IMR-90 (cell line): ENCODE results near the gene DYRK1A. TPM values are rescaled to one million over a fixed set of nuclear protein-coding genes. Genes with fewer than 3 reads are reported as not detected.

Experiments used
- ATAC-seq: fragments of 200-7000 bp; cut with Tn5 transposase; 2 replicates; pipeline ENCODE4 v1.9.1; 2020; ENCODE audit warnings: low read depth, mild to moderate bottlenecking, moderate library complexity
- BruUV-seq: library from RNA; stranded (reverse); fragments of 400-500 nt; replicated peaks from 2 replicates; lab custom pipeline; 2021; lab: Mats Ljungman, UMichigan
- CTCF ChIA-PET: fragments of 300-600 bp; formaldehyde crosslinking; extraction: SDS; loops from one replicate; lab custom pipeline; 2021; ENCODE audit warnings: antibody characterized with exemption; lab: Yijun Ruan, JAX
- POLR2A ChIA-PET: fragments of 300-600 bp; sonication (Branson Sonifier 250); formaldehyde crosslinking; loops from one replicate; lab custom pipeline; 2022; ENCODE audit warnings: antibody characterized with exemption; ENCODE audit not compliant: unreplicated experiment; lab: Charles Lee
- DNase-seq: peaks from one replicate; pipeline ENCODE4 v3.0.0; 2013
- H2AFZ ChIP-seq: replicated peaks from 2 replicates; pipeline ENCODE3; 2013; ENCODE audit warnings: low read length, mild to moderate bottlenecking; ENCODE audit not compliant: poor library complexity
- H2AK5ac ChIP-seq: 2 replicates; pipeline ENCODE4 v1.6.1; 2013; ENCODE audit warnings: low read depth, low read length, inconsistent platforms
- H2AK9ac ChIP-seq: replicated peaks from 2 replicates; pipeline ENCODE3; 2013; ENCODE audit warnings: mild to moderate bottlenecking, low read depth, low read length, moderate library complexity; ENCODE audit not compliant: poor library complexity
- H2BK120ac ChIP-seq: 2 replicates; pipeline ENCODE4 v1.6.1; 2013; ENCODE audit warnings: low read depth, low read length, inconsistent platforms
- H2BK15ac ChIP-seq: 3 replicates; pipeline ENCODE4 v1.6.1; 2013; ENCODE audit warnings: low read depth, low read length, inconsistent platforms
- H2BK20ac ChIP-seq: 2 replicates; pipeline ENCODE4 v1.6.1; 2013; ENCODE audit warnings: low read depth, mild to moderate bottlenecking, inconsistent platforms, low read length, moderate library complexity
- H2BK5ac ChIP-seq: 2 replicates; pipeline ENCODE4 v1.6.1; 2013; ENCODE audit warnings: mild to moderate bottlenecking, low read depth, low read length, inconsistent platforms; ENCODE audit not compliant: poor library complexity, severe bottlenecking
- H3K14ac ChIP-seq: replicated peaks from 2 replicates; pipeline ENCODE4 v1.6.1; 2013; ENCODE audit warnings: low read depth, low read length, inconsistent platforms
- H3K18ac ChIP-seq: 2 replicates; pipeline ENCODE4 v1.6.1; 2013; ENCODE audit warnings: low read depth, low read length, control low read depth
- H3K23ac ChIP-seq: 2 replicates; pipeline ENCODE4 v1.6.1; 2013; ENCODE audit warnings: low read depth, low read length, inconsistent platforms
- H3K27ac ChIP-seq: 2 replicates; pipeline ENCODE4 v1.5.1; 2013; ENCODE audit warnings: mild to moderate bottlenecking, control low read depth, low read length; ENCODE audit not compliant: insufficient read depth
- H3K27me3 ChIP-seq: 2 replicates; pipeline ENCODE4 v1.6.1; 2013; ENCODE audit warnings: low read length; ENCODE audit not compliant: control insufficient read depth, insufficient read depth
- H3K36me3 ChIP-seq: 2 replicates; pipeline ENCODE4 v1.6.1; 2013; ENCODE audit warnings: low read length, mixed read lengths; ENCODE audit not compliant: control insufficient read depth, insufficient read depth
- H3K4ac ChIP-seq: 2 replicates; pipeline ENCODE4 v1.6.1; 2013; ENCODE audit warnings: low read depth, low read length, inconsistent platforms
- H3K4me1 ChIP-seq: 2 replicates; pipeline ENCODE4 v1.6.1; 2013; ENCODE audit warnings: low read length, mixed read lengths; ENCODE audit not compliant: control insufficient read depth, insufficient read depth
- H3K4me2 ChIP-seq: 2 replicates; pipeline ENCODE4 v1.6.1; 2013; ENCODE audit warnings: low read depth, mild to moderate bottlenecking, control low read depth, low read length, moderate library complexity
- H3K4me3 ChIP-seq: 2 replicates; pipeline ENCODE4 v1.5.1; 2013; ENCODE audit warnings: low read depth, mild to moderate bottlenecking, control low read depth, low read length, moderate library complexity; ENCODE audit not compliant: insufficient read depth
- H3K56ac ChIP-seq: 2 replicates; pipeline ENCODE4 v1.6.1; 2013; ENCODE audit warnings: low read length, inconsistent platforms; ENCODE audit not compliant: insufficient read depth; ENCODE audit errors: extremely low read depth
- H3K79me1 ChIP-seq, 2 experiments: 2 replicates each; pipeline ENCODE4 v1.6.1; 2013; ENCODE audit warnings: low read length in 2 of 2, inconsistent platforms in 1 of 2, low read depth in 1 of 2
- H3K9ac ChIP-seq: 2 replicates; pipeline ENCODE4 v1.6.1; 2013; ENCODE audit warnings: low read depth, low read length, control low read depth
- H3K9me1 ChIP-seq: 2 replicates; pipeline ENCODE4 v1.6.1; 2013; ENCODE audit warnings: low read length, inconsistent platforms; ENCODE audit not compliant: insufficient read depth
- H3K9me3 ChIP-seq: 2 replicates; pipeline ENCODE4 v1.6.1; 2013; ENCODE audit warnings: low read length; ENCODE audit not compliant: control insufficient read depth, insufficient read depth
- H4K20me1 ChIP-seq: 2 replicates; pipeline ENCODE4 v1.6.1; 2013; ENCODE audit warnings: low read length, inconsistent platforms; ENCODE audit not compliant: insufficient read depth
- H4K5ac ChIP-seq: 2 replicates; pipeline ENCODE4 v1.6.1; 2013; ENCODE audit warnings: mild to moderate bottlenecking, low read depth, low read length, control low read depth
- H4K8ac ChIP-seq, 2 experiments: 2 replicates each; pipeline ENCODE4 v1.6.1; 2013; ENCODE audit warnings: low read depth in 2 of 2, low read length in 2 of 2, control low read depth in 1 of 2, inconsistent platforms in 1 of 2
- H4K91ac ChIP-seq: 2 replicates; pipeline ENCODE4 v1.6.1; 2013; ENCODE audit warnings: low read depth, low read length, inconsistent platforms; ENCODE audit not compliant: insufficient read depth
- CEBPB ChIP-seq: IDR thresholded peaks from 2 replicates; pipeline ENCODE4 v1.6.1; 2012; ENCODE audit warnings: low read depth, low read length, improper control_type of control experiment
- POLR2A ChIP-seq: IDR thresholded peaks from 2 replicates; pipeline ENCODE4 v1.6.1; 2012; ENCODE audit warnings: mild to moderate bottlenecking, low read depth, low read length
- WGBS, 2 experiments: methylation state at CpG; one replicate each; pipeline versions ENCODE4 v1.1.5 to v1.1.7; 2013; ENCODE audit warnings: missing lambda C conversion rate in 2 of 2; ENCODE audit not compliant: insufficient read length in 1 of 2; ENCODE audit errors: extremely low coverage in 2 of 2; 5-methylcytosine and 5-hydroxymethylcytosine counted together
- dilution Hi-C: fragments of 300-500 bp; cut with HindIII; formaldehyde crosslinking; loops from one replicate; pipeline ENCODE4 v1.14.3; 2018; ENCODE audit warnings: low sequenced_read_pairs; ENCODE audit not compliant: unreplicated experiment
- in situ Hi-C: fragments of 300-500 bp; cut with MboI; formaldehyde crosslinking; loops from 3 replicates; pipeline ENCODE4 v1.14.3; 2019; ENCODE audit warnings: low sequenced_read_pairs, inconsistent platforms, mixed read lengths
- intact Hi-C: fragments of 100-400 bp; cut with micrococcal nuclease; formaldehyde crosslinking; loops from 2 replicates; pipeline ENCODE4 v1.10.0; 2022
- polyA plus RNA-seq, 3 experiments: library from polyadenylated mRNA; depleted of rRNA; stranded (reverse); fragments of >200 nt; gene quantifications; 2 replicates each; pipeline ENCODE4 v1.2.3, GENCODE V29; 2012; ENCODE audit warnings: low replicate concordance in 1 of 3
- total RNA-seq: library from RNA; depleted of rRNA; stranded (reverse); fragments of >200 nt; gene quantifications from 2 replicates; pipeline ENCODE4 v1.2.3, GENCODE V29; 2012

The DYRK1A gene
- total and polyA plus RNA-seq, 2 of the 4 experiments (the other 2 are of a cell fraction) = 18.6 to 50.5 TPM

- H2BK20ac ChIP-seq = no peak overlapping the region
- H3K9ac ChIP-seq = no peak overlapping the region
- WGBS, 2 experiments = 100% methylated on average over 2 of the region's 5 CpGs; no CpG with 5 or more reads in 1 of the 2 experiments
- H3K27ac ChIP-seq = no peak overlapping the region
- DNase-seq (no peak), ATAC-seq (no peak)
- no peak overlapping the region for H3K4me2 ChIP-seq
- ChIA-PET CTCF (interaction anchor here (1.2 kb wide), 1 partner anchor 15 kb away, joined by 3 read pairs; no protein-coding TSS in a partner anchor), POLR2A (no interaction called here)
- H2BK15ac ChIP-seq = no peak overlapping the region
- BruUV-seq = no TSS peak
- H4K5ac ChIP-seq = no peak overlapping the region
- no peak overlapping the region for H2AFZ ChIP-seq
- intact Hi-C loops = no loop called here
- no peak overlapping the region for H4K8ac ChIP-seq
- no peak overlapping the region for H3K14ac ChIP-seq
- no peak overlapping the region for H2BK120ac ChIP-seq
- TF ChIP-seq CEBPB = peak; percentile 57
- no peak for TF ChIP-seq POLR2A
- peaks cover 29 to 70% of the 10 kb centered on the region in 2 experiments for H3K79me1 ChIP-seq
- no peak overlapping the region for H2AK5ac ChIP-seq
- H3K9me3 ChIP-seq = no peaks in the 10 kb centered on the region
- in situ Hi-C loops = no loop called here
- dilution Hi-C loops = no loop called here
- H3K36me3 ChIP-seq = peaks cover 50% of the 10 kb centered on the region
- no peak overlapping the region for H4K91ac ChIP-seq
- peaks cover 12% of the 10 kb centered on the region for H3K9me1 ChIP-seq
- no peaks in the 10 kb centered on the region for H4K20me1 ChIP-seq
- H2BK5ac ChIP-seq = no peak overlapping the region
- no peak overlapping the region for H3K18ac ChIP-seq
- H3K4ac ChIP-seq = no peak overlapping the region
- H3K56ac ChIP-seq = no peak overlapping the region
- H3K27me3 ChIP-seq = no peaks in the 10 kb centered on the region
- no peaks in the 10 kb centered on the region for H3K4me1 ChIP-seq
- H3K4me3 ChIP-seq = no peak overlapping the region
- no peak overlapping the region for H2AK9ac ChIP-seq
- no peak overlapping the region for H3K23ac ChIP-seq
Measured at GRCh38 chr21:37511848-37512247, 145.3 kb downstream of the DYRK1A start.
